ENCODE results near the gene TOMM5.

DNA sequence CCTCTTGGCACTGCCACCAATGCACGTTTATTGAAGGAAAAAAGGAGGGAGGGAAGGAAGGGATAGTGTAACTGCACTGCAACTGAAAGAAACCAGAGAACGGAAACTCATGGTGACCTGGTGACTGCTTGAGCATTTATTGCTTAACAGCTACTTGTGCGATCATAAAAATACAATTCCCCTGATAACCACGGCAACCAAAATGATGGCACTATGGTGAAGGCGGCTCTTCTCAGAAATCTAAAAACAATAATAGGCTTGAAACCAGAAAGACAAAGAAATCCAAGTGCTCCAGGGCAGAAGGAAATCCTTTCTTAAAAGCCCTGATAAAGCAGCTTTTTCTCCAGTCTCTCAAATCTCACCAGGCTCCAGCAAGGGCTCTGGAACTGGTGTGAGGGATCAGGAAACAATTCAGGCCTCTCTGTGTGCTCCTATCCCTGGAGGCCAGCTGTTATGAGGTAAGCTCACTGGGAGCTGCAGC, 18.1 kb downstream of the TOMM5 start:
- TF ChIP-seq, protein P1, sequence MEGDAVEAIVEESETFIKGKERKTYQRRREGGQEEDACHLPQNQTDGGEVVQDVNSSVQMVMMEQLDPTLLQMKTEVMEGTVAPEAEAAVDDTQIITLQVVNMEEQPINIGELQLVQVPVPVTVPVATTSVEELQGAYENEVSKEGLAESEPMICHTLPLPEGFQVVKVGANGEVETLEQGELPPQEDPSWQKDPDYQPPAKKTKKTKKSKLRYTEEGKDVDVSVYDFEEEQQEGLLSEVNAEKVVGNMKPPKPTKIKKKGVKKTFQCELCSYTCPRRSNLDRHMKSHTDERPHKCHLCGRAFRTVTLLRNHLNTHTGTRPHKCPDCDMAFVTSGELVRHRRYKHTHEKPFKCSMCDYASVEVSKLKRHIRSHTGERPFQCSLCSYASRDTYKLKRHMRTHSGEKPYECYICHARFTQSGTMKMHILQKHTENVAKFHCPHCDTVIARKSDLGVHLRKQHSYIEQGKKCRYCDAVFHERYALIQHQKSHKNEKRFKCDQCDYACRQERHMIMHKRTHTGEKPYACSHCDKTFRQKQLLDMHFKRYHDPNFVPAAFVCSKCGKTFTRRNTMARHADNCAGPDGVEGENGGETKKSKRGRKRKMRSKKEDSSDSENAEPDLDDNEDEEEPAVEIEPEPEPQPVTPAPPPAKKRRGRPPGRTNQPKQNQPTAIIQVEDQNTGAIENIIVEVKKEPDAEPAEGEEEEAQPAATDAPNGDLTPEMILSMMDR (conservative IDR thresholded peaks at IDR 0.05; ENCODE audit: low read depth, low read length), result no peak
- TF ChIP-seq EZH2phosphoT487 (IDR thresholded peaks at IDR 0.05; ENCODE audit: borderline replicate concordance, low read length) (no peak), EZH2 (IDR thresholded peaks at IDR 0.05; ENCODE audit: low read length, unreplicated experiment) (no peak)

Data from PC-3 (cell line).